Activated T-helper 1 cell treated with anti-CD3 and anti-CD28 coated beads, Interleukin-2, amount 50 U/mL, for 16 hours (primary cell): Measurements from ENCODE around the gene ACOT4.
"Not testable (repeated sequence)": the region's sequence is repeated elsewhere in the genome, so short reads cannot be mapped to it uniquely, and the experiment has no call there.

Experiments used
- DNase-seq, 2 donors: peaks; one replicate each; pipeline ENCODE4 v3.0.0-alpha.2; 2020; ENCODE audit warnings: low read depth in 1 of 2, low spot score in 1 of 2

Gene ACOT4, protein sequence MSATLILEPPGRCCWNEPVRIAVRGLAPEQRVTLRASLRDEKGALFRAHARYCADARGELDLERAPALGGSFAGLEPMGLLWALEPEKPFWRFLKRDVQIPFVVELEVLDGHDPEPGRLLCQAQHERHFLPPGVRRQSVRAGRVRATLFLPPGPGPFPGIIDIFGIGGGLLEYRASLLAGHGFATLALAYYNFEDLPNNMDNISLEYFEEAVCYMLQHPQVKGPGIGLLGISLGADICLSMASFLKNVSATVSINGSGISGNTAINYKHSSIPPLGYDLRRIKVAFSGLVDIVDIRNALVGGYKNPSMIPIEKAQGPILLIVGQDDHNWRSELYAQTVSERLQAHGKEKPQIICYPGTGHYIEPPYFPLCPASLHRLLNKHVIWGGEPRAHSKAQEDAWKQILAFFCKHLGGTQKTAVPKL

DNA sequence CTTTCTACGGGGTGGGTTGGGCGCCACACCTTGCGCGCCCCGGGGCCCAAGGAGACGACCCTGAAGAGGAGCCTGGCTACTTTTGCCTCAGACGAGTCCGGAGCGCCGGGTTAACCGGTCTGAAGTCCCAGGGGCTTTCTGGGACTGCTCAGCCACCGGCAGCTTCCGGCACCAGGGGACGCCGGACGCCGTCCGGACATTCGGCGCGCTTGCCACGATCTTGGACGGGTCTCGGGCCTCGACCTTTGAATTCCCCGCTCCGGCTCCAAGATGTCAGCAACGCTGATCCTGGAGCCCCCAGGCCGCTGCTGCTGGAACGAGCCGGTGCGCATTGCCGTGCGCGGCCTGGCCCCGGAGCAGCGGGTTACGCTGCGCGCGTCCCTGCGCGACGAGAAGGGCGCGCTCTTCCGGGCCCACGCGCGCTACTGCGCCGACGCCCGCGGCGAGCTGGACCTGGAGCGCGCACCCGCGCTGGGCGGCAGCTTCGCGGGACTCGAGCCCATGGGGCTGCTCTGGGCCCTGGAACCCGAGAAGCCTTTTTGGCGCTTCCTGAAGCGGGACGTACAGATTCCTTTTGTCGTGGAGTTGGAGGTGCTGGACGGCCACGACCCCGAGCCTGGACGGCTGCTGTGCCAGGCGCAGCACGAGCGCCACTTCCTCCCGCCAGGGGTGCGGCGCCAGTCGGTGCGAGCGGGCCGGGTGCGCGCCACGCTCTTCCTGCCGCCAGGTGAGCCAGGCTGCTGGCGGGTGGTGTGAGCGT lies at the start of gene ACOT4:
TSS of gene ACOT4 (plus strand) at position 184 of the 760 bp plus-strand sequence. CDS start at position 271, 87 bp downstream.
- peak; percentile 26 to 30 for DNase-seq

DNA sequence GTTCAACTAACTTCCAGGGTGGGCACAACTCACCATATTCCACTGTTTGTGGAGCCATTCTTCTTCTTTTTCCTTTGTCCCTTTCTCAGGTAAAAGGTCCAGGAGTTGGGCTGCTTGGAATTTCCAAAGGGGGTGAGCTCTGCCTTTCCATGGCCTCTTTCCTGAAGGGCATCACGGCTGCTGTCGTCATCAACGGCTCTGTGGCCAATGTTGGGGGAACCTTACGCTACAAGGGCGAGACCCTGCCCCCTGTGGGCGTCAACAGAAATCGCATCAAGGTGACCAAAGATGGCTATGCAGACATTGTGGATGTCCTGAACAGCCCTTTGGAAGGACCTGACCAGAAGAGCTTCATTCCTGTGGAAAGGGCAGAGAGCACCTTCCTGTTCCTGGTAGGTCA lies 48.7 kb upstream of the ACOT4 start:
- not testable (repeated sequence) for DNase-seq

DNA sequence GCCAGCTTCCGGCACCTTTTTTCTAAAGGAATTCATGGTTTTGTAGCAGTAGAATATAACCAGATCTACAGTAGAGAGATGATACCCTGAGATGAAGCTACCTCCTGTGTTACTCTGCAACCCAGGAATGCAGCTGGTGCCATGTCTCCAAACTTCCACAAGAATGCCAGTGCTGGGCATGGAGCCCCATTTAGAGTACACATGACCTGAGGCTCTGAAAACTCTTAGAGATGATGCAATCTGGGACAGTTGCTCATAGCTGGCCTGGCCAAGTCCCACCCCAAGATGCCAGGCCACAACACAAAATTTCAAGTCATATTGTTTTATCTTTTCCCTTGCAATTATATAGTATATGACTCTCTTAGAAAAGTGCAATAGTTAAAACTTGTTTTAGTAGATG lies 46.3 kb upstream of the ACOT4 start:
- not testable (repeated sequence) for DNase-seq

DNA sequence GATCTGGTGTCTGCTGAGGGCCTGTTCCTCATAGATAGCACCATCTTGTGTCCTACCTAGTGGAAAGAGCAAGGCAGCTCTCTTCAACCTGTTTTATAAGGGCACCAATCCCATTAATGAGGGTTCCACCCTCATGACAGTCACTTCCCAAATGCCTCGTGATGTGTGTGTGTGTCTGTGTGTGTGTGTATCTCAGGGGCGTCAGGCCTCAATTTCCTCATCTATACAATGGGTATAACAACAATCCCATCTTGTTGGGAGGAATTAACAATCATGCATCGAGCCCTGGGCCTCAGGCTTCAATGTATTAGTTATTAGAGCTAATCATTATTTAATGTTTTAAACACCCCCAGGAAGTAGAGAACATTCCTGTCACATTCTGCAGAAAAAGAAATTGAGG lies 42.6 kb upstream of the ACOT4 start:
- not testable (repeated sequence) for DNase-seq

DNA sequence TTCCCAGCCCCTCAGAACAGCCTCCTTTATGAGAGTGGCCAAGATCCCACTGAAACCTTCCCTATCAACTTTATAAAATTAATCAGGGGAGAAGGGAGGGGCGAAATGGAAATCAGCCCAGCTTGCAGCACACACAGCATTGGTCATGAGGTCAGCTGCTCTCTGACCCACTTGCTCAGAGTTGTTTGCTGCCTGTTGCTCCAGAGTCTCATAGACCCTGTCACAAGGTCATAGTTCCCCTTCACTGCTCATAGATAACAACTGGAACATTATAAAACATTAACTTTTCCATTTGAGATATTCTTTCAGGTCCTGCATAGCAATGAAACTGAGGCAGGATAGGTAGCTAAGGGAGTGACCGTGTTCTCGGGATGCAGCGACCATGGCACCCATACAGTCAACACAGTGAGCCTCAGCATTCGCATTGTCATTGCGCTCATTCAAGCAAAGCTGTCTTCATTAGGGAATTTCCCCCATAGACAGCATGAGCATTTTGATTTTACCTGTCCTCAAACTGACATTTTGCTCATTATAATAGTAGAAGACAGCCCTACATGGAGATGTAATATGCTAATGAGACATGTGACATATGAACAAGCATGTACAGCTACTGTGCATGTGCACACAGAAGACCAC lies 41.7 kb upstream of the ACOT4 start:
- DNase-seq: not testable (repeated sequence)

DNA sequence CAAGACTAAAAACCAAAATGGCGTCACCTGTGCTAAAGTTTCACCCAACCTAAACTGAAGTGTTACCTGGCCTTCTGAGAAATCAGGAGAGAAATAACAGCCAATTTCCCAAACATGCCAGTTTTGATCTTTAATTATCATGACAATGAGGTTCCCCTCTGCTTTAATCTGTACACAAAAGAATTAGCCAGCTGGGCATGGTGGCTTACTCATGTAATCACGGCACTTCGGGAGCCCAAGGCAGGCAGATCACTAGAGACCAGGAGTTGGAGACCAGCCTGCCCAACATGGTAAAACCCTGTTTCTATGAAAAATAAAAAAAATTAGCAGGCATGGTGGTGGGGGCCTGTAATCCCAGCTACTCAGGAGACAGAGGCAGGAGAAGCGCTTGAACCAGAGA lies 37.8 kb upstream of the ACOT4 start:
- DNase-seq: no peak

DNA sequence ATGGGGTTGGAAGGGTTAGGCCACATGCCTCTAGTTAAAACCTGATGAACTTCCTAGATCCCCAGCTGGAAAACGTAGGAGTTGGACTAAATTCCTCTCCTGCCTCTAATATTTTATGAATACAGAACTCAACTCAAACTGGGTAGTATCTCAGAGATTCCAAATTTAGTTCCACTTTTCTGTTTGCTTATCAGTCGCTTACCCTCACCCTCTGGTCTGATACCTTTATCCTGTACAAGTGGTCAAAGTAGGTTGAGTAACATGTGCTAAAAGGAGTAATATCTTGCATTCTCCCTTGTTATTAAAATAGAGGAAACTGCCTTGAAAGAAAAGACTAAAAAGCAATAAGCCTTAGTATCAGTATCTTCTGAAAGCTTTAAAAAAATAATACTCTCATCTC lies 34.5 kb upstream of the ACOT4 start:
- not testable (repeated sequence) for DNase-seq

DNA sequence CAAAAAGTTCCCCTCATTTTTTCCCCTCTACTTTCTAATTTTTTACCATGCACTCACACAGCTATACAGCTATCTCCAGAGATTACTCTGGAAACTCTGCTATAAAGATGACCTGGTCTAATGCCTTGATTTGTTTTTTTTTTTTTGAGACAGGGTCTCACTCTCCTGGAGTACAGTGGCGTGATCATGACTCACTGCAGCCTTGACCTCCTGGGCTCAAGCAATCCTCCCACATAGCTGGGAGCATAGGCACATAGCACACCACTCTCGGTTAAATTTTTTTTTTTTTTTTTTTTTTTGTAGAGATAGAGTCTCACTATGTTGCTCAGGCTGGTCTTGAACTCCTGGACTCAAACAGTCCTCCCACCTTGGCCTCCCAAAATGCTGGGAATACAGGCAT lies 33.4 kb upstream of the ACOT4 start:
- DNase-seq: not testable (repeated sequence)

DNA sequence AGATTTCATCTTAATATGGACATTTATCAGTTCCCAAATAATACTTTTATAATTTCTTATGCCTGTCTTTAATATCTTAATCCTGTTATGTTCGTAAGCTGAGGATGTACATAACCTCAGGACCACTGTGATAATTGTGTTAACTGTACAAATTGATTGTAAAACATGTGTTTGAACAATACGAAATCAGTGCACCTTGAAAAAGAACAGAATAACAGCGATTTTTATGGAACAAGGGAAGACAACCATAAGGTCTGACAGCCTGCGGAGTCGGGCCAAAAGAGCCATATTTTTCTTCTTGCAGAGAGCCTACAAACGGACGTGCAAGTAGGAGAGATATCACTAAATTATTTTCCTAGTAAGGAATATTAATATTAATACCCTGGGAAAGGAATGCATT lies 29.4 kb upstream of the ACOT4 start:
- not testable (repeated sequence) for DNase-seq

DNA sequence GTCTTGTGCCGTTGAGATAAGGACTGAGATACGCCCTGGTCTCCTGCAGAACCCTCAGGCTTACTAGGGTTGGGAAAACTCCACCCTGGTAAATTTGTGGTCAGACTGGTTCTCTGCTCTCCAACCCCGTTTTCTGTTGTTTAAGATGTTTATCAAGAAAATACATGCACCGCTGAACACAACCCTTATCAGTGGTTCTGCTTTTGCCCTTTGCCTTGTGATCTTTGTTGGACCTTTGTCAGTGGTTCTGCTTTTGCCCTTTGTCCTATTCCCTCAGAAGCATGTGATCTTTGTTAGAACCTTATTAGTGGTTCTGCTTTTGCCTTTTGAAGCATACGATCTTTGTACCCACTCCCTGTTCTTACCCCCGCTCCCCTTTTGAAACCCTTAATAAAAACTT lies 29.0 kb upstream of the ACOT4 start:
- DNase-seq: not testable (repeated sequence)

DNA sequence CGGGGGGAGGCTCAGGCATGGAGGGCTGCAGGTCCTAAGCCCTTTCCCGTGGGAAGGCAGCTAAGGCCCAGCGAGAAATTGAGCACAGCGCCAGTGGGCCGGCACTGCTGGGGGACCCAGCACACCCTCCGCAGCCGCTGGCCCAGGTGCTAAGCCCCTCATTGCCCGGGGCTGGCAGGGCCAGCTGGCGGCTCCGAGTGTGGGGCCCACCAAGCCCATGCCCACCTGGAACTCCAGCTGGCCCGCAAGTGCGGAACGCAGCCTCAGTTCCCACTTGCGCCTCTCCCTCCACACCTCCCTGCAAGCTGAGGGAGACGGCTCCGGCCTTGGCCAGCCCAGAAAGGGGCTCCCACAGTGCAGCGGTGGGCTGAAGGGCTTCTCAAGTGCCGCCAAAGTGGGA lies 25.2 kb upstream of the ACOT4 start:
- DNase-seq: not testable (repeated sequence)

DNA sequence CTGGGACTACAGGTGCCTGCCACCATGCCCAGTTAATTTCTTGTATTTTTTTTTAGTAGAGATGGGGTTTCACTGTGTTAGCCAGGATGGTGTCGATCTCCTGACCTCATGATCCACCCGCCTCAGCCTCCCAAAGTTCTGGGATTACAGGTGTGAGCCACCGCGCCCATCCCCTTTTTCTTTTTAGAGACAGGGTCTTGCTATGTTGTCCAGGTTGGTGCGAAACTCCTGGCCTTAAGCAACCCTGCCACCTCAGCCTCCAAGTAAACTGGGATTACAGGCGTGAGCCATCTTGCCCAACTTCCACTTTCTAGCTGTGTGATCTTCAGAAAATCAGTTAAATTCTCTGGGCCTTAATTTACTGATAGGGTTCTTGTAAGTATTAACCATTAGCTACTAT lies 24.7 kb upstream of the ACOT4 start:
- DNase-seq: not testable (repeated sequence)

DNA sequence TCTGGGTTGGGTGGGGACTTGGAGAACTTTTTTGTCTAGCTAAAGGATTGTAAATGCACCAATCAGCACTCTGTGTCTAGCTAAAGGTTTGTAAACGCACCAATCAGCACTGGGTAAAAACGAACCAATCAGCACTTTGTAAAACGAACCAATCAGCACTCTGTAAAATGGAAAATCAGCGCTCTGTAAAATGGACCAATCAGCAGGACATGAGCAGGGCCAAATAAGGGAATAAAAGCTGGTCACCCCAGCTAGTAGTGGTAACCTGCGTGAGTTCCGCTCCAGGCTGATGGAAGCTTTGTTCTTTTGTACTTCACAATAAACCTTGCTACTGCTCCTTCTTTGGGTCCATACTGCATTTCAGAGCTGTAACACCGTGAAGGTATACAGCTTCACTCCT lies 24.3 kb upstream of the ACOT4 start:
- DNase-seq: no peak

DNA sequence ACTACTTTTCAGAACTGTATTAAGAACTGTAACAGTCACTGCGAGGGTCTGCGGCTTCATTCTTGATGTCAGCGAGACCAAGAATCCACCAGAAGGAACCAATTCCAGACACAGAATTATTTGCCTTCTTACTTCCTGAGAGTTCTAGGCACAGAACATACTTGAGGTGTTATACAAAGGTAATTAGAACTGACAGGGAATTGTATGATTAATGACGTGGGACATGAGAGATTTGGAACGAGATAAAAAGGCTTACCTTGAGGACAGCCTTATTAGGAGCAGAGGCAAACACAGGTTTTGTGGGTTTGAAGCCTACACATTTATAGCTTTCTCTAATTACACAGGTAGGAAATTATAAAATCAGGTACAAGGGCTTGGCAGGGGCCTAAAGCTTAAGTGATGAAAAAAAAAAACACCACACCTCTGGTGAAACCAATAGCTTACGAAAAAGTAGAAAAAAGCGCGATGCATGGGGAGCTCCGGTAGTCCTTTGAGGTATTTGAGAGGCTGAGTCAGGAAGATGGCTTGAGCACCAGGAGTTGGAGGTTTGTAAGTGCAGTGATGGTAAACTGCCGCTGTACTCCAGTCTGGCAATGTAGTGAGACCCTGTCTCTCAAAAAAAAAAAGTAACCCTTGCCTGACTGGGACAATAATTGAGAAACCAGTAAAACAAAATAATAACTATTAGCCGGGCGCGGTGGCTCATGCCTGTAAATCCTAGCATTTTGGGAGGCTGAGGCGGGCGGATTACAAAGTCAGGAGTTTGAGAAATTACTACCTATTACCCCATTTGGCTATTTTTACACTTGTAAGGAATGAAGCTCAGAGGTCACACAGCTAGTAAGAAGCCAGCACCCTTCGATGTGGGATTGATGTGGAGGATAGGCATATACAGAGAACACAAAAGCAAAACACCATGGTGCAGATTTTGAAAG lies 23.5 kb upstream of the ACOT4 start:
- DNase-seq: no peak

DNA sequence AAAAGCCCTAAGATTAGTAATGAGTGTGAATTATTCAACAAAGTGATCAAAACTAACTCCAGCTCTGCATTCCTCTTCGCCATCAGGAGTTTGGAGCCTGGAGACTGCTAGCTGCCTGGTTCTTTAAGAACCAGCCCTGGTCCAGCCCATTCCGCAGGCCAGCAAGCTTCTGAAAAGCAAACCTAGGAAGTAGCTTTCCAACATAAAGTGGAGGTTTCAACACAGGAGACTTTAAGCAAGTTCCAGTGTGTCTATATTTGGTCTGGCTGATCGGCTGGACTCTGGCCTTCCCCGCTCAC lies 22.8 kb upstream of the ACOT4 start:
- DNase-seq: not testable (repeated sequence)

DNA sequence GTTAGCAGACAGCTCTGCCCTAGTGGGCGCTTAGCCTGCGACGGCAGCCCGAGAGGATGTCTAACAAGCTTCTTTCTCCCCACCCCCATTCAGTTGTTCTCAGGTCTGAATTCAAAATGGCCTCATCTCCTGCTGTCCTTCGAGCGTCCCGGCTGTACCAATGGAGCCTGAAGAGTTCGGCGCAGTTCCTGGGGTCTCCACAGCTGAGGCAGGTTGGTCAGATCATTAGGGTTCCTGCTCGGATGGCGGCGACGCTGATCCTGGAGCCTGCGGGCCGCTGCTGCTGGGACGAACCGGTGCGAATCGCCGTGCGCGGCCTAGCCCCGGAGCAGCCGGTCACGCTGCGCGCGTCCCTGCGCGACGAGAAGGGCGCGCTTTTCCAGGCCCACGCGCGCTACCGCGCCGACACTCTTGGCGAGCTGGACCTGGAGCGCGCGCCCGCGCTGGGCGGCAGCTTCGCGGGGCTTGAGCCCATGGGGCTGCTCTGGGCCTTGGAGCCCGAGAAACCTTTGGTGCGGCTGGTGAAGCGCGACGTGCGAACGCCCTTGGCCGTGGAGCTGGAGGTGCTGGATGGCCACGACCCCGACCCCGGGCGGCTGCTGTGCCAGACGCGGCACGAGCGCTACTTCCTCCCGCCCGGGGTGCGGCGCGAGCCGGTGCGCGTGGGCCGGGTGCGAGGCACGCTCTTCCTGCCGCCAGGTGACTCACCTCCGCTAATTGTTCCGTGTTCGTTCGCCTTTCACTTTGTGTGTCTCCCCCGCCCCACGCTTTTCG lies 22.3 kb upstream of the ACOT4 start, which contains the start of gene ACOT2:
TSS of gene ACOT2 (plus strand) at position 29 of the 774 bp plus-strand sequence. CDS start at position 57, 28 bp downstream.
- DNase-seq: peak; percentile 57 to 78

DNA sequence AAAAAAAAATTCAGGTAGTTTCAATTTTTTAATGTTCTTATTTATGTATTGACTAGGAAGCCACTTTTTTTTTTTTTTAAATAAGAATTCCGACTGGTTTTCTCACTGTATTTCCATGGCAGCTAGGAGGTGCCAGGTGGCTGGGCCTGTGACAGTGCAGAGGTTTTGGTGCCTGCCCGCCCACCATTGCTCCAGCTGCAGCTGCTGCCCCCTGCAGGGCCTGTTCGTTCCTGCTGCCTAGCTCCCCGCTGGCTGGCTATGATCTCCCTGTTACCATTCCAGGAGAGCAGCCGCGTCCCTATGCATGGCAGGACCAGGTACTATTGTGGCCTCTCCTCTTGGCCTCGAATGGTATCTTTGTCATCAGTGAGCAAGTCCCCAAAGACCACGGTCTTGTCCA lies 20.8 kb upstream of the ACOT4 start:
- DNase-seq: peak; percentile 31 to 33

DNA sequence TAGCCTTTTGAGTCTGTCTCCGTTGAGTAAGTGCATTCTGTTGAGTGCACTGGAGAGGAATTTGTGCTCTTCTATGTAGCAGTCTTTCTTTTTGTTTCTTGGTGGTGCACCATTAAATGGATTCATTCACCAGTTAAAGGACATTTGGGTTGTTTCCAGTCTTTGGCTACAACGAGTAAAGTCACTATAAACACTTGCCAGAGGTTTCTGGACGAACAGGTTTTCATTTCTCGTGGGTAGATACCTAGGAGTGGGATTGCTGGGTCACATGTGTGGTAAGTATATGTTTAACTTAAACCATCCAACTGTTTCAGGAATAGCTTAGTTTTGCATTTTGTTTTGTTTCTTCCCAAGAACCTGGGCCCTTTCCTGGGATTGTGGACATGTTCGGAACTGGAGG lies 18.6 kb upstream of the ACOT4 start:
- DNase-seq: not testable (repeated sequence)

DNA sequence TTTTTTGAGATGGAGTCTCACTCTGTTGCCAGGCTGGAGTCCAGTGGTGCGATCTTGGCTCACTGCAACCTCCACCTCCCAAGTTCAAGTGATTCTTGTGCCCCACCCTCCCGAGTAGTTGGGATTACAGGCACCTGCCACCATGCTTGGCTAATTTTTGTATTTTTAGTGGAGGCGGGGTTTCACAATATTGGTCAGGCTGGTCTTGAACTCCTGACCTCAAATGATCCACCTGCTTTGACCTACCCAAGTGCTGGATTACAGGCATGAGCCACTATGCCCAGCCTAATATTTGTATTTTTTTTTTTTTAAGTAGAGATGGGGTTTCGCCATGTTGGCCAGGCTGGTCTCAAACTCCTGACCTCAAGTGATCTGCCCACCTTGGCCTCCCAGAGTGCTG lies 17.9 kb upstream of the ACOT4 start:
- not testable (repeated sequence) for DNase-seq

DNA sequence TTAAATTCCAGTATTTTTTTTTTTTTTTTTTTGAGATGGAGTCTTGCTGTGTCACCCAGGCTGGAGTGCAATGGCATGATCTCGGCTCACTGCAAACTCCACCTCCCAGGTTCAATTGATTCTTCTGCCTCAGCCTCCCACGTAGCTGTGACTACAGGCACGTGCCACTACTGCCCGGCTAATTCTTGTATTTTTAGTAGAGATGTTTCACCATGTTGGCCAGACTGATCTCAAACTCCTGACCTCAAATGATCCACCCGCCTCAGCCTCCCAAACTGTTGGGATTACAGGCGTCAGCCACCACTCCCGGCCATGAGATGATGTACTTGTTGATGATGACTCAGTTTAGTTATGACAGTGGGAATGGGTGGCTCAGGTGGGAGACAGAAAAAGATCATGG lies 17.4 kb upstream of the ACOT4 start:
- DNase-seq: not testable (repeated sequence)
